ENCODE data around the gene TMEM178B. TPM values are rescaled to one million over a fixed set of nuclear protein-coding genes. Genes with fewer than 3 reads are reported as not detected.
"Not testable (repeated sequence)": the region's sequence is repeated elsewhere in the genome, so short reads cannot be mapped to it uniquely, and the experiment has no call there.

Gene TMEM178B
- total and polyA plus RNA-seq, 8 donors, result 0.42 to 3.0 (median 2.1) TPM

- TF ChIP-seq, protein P1, sequence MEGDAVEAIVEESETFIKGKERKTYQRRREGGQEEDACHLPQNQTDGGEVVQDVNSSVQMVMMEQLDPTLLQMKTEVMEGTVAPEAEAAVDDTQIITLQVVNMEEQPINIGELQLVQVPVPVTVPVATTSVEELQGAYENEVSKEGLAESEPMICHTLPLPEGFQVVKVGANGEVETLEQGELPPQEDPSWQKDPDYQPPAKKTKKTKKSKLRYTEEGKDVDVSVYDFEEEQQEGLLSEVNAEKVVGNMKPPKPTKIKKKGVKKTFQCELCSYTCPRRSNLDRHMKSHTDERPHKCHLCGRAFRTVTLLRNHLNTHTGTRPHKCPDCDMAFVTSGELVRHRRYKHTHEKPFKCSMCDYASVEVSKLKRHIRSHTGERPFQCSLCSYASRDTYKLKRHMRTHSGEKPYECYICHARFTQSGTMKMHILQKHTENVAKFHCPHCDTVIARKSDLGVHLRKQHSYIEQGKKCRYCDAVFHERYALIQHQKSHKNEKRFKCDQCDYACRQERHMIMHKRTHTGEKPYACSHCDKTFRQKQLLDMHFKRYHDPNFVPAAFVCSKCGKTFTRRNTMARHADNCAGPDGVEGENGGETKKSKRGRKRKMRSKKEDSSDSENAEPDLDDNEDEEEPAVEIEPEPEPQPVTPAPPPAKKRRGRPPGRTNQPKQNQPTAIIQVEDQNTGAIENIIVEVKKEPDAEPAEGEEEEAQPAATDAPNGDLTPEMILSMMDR (IDR thresholded peaks at IDR 0.05), result no peak
- Histone ChIP-seq H3K36me3 (no peaks in the 10 kb centered on the region), H3K4me1 (no peaks in the 10 kb centered on the region), H3K9me3 (no peaks in the 10 kb centered on the region), H3K27me3 (no peaks in the 10 kb centered on the region), H3K4me3 (no peak overlapping the region), H3K27ac (no peak overlapping the region)
- FAIRE-seq (no peak), DNase-seq (no peak), ATAC-seq (no peak)
- WGBS, 2 donors, result 68 to 83% methylated on average over 5 of the region's 5 CpGs
- intact Hi-C loops (cut with DNase I), result no loop called here
These were observed 116.6 kb downstream of the TMEM178B start for GRCh38 chr7:141190495-141190894.

GRCh38 chr7:141191277-141191676 is 117.4 kb downstream of the TMEM178B start:
- TF ChIP-seq, protein P1 (IDR thresholded peaks at IDR 0.05), result no peak
- H3K4me1 ChIP-seq, result no peaks in the 10 kb centered on the region
- no peak for DNase-seq
- no peak for ATAC-seq
- WGBS, 2 donors, result 82 to 90% methylated on average over 3 of the region's 3 CpGs
- no peaks in the 10 kb centered on the region for H3K36me3 ChIP-seq
- no peak overlapping the region for H3K4me3 ChIP-seq
- intact Hi-C loops (cut with DNase I), result no loop called here
- no peaks in the 10 kb centered on the region for H3K9me3 ChIP-seq
- FAIRE-seq, result no peak
- no peaks in the 10 kb centered on the region for H3K27me3 ChIP-seq
- H3K27ac ChIP-seq, result no peak overlapping the region

DNA sequence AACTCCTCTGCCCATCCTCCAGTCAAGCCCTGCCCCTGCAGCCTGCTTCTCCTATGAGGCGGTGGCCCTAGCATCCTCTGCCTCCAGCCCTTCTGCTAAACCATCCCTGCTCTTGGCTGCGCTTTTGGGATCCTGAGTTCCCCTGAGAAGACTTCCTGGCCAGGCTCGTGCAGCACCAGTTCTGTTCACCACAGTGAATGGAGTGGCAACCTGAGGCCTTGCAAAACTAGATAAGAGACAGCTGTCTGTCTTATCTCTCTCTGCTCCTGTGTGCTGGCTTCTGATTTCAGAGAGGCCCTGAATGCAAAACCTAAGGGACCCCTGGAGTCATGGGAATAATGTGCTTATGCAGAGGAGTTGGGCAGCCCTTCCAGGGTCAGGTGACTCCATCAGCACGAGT is 119.2 kb downstream of the TMEM178B start:
- no peak for FAIRE-seq
- TF ChIP-seq, protein P1 (IDR thresholded peaks at IDR 0.05), result no peak
- no peak overlapping the region for H3K4me3 ChIP-seq
- no peak for DNase-seq
- intact Hi-C loops (cut with DNase I), result no loop called here
- ATAC-seq, result no peak
- H3K36me3 ChIP-seq, result no peaks in the 10 kb centered on the region
- H3K9me3 ChIP-seq, result no peaks in the 10 kb centered on the region
- no peaks in the 10 kb centered on the region for H3K4me1 ChIP-seq
- 59 to 69% methylated on average over 4 of the region's 4 CpGs for WGBS, 2 donors
- H3K27ac ChIP-seq, result no peak overlapping the region
- H3K27me3 ChIP-seq, result no peaks in the 10 kb centered on the region

GRCh38 chr7:141195722-141196121 is 121.9 kb downstream of the TMEM178B start:
- H3K9me3 ChIP-seq; H3K4me1 ChIP-seq; H3K4me3 ChIP-seq; H3K27ac ChIP-seq; FAIRE-seq; H3K36me3 ChIP-seq; ATAC-seq; intact Hi-C loops (cut with DNase I); DNase-seq; H3K27me3 ChIP-seq: not testable (repeated sequence)
- WGBS, 2 donors, result 70 to 76% methylated on average over 4 of the region's 4 CpGs

DNA sequence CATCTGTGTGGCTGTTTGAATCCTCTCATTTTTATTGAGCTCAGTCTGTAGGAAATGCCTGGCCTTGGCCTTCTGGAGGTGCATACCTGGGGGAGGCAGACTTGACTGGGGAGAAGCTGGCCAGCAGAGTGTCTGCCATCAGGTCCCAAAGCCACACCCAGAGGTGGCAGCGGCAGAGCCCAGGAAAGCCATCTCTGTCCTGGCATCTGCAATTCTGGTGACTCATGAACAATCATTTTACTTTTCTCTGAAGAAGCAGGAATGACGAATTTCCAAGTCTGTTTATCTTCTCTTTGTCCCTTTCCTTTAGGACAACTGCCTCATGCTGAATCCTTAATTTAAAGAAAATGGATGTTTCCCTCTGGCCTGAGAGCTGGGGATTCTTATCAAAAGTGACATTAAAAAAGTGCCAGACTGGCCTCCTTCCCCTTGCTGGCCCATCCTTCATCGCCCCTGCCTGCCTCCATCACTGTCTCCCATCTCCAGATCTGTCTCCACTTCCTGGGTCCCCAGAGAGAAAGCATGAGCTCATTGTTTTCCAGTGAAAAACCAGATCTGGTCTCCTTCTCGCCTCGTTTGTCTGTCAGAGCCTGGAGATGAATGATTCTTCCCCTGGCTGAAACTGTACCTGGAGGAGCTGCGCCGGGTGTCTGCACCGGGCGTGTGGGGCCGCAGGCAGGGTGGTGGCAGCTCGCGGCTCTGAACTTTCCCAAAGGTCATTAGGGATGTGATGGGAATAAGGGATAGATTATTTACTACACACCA is 124.5 kb downstream of the TMEM178B start:
- Histone ChIP-seq H3K27me3 (no peaks in the 10 kb centered on the region), H3K27ac (no peak overlapping the region), H3K4me3 (no peak overlapping the region), H3K9me3 (no peaks in the 10 kb centered on the region), H3K36me3 (no peaks in the 10 kb centered on the region), H3K4me1 (no peaks in the 10 kb centered on the region)
- no peak for DNase-seq
- intact Hi-C loops (cut with DNase I), result no loop called here
- TF ChIP-seq, protein P1 (IDR thresholded peaks at IDR 0.05), result no peak
- ATAC-seq, result no peak
- FAIRE-seq, result no peak
- 55 to 56% methylated on average over 12 of the region's 12 CpGs for WGBS, 2 donors
